Measurements from ENCODE around the gene GCA.

GCA gene

GRCh38 chr2:162327806-162328205, 16.1 kb upstream of the GCA start:
- in situ Hi-C loops (cut with MboI; ENCODE audit: low sequenced_read_pairs): no loop called here

- in situ Hi-C loops (cut with MboI; ENCODE audit: low sequenced_read_pairs): no loop called here
Observed at GRCh38 chr2:162328424-162329157, 15.3 kb upstream of the GCA start.

- in situ Hi-C loops (cut with MboI; ENCODE audit: low sequenced_read_pairs): no loop called here
Observed at GRCh38 chr2:162330881-162331280, 13.1 kb upstream of the GCA start.

- in situ Hi-C loops (cut with MboI; ENCODE audit: low sequenced_read_pairs): no loop called here
Observed at GRCh38 chr2:162333968-162334367, 10.0 kb upstream of the GCA start.

GRCh38 chr2:162337868-162338267, 6.1 kb upstream of the GCA start:
- in situ Hi-C loops (cut with MboI; ENCODE audit: low sequenced_read_pairs): no loop called here

- in situ Hi-C loops (cut with MboI; ENCODE audit: low sequenced_read_pairs): no loop called here
Observed at GRCh38 chr2:162340822-162341221, 3.1 kb upstream of the GCA start.

- in situ Hi-C loops (cut with MboI; ENCODE audit: low sequenced_read_pairs): no loop called here
Observed at GRCh38 chr2:162342321-162342720, 1.6 kb upstream of the GCA start.

GRCh38 chr2:162342841-162343240, 1.1 kb upstream of the GCA start:
- in situ Hi-C loops (cut with MboI; ENCODE audit: low sequenced_read_pairs): no loop called here

GRCh38 chr2:162343492-162343823, 474 bp upstream of the GCA start:
- in situ Hi-C loops (cut with MboI; ENCODE audit: low sequenced_read_pairs): no loop called here

GRCh38 chr2:162344617-162344950, 652 bp downstream of the GCA start:
- in situ Hi-C loops (cut with MboI; ENCODE audit: low sequenced_read_pairs): no loop called here

- in situ Hi-C loops (cut with MboI; ENCODE audit: low sequenced_read_pairs): no loop called here
Observed at GRCh38 chr2:162365392-162365791, 21.5 kb downstream of the GCA start.

- in situ Hi-C loops (cut with MboI; ENCODE audit: low sequenced_read_pairs): no loop called here
Observed at GRCh38 chr2:162368494-162368893, 24.6 kb downstream of the GCA start.

- in situ Hi-C loops (cut with MboI; ENCODE audit: low sequenced_read_pairs): no loop called here
Observed at GRCh38 chr2:162369551-162369950, 25.6 kb downstream of the GCA start.

- in situ Hi-C loops (cut with MboI; ENCODE audit: low sequenced_read_pairs): no loop called here
Observed at GRCh38 chr2:162370931-162371330, 27.0 kb downstream of the GCA start.

- in situ Hi-C loops (cut with MboI; ENCODE audit: low sequenced_read_pairs): no loop called here
Observed at GRCh38 chr2:162372818-162373217, 28.9 kb downstream of the GCA start.

GRCh38 chr2:162379719-162380580, 36.0 kb downstream of the GCA start:
- in situ Hi-C loops (cut with MboI; ENCODE audit: low sequenced_read_pairs): no loop called here

GRCh38 chr2:162381851-162382250, 37.9 kb downstream of the GCA start:
- in situ Hi-C loops (cut with MboI; ENCODE audit: low sequenced_read_pairs): no loop called here

GRCh38 chr2:162382278-162382677, 38.3 kb downstream of the GCA start:
- in situ Hi-C loops (cut with MboI; ENCODE audit: low sequenced_read_pairs): no loop called here

- in situ Hi-C loops (cut with MboI; ENCODE audit: low sequenced_read_pairs): no loop called here
Observed at GRCh38 chr2:162385536-162385935, 41.6 kb downstream of the GCA start.

- in situ Hi-C loops (cut with MboI; ENCODE audit: low sequenced_read_pairs): no loop called here
Observed at GRCh38 chr2:162390801-162391200, 46.9 kb downstream of the GCA start.

GRCh38 chr2:162400336-162400735, 56.4 kb downstream of the GCA start:
- in situ Hi-C loops (cut with MboI; ENCODE audit: low sequenced_read_pairs): no loop called here

- in situ Hi-C loops (cut with MboI; ENCODE audit: low sequenced_read_pairs): no loop called here
Observed at GRCh38 chr2:162401871-162402270, 57.9 kb downstream of the GCA start.
